Esophagus squamous epithelium (tissue), 4 donors: Measurements from ENCODE around the gene GALNT15.

ENCODE experiments used
- CTCF ChIP-seq, 6 experiments: fragments of 450-650 bp in 4 of 6; fragments of 200-600 bp in 2 of 6; sonication (generic) in 2 of 6; IDR thresholded peaks; one replicate each; pipeline ENCODE4 v1.5.1; 2016 to 2019; ENCODE audit warnings: antibody characterized with exemption in 6 of 6, mild to moderate bottlenecking in 4 of 6, moderate library complexity in 4 of 6
- POLR2A ChIP-seq, 4 donors: fragments of 450-650 bp; IDR thresholded peaks; one replicate each; pipeline ENCODE4 v1.6.1; 2017; ENCODE audit warnings: antibody characterized with exemption in 4 of 4, mild to moderate bottlenecking in 4 of 4, moderate library complexity in 3 of 4

GRCh38 chr3:16174389-16174788, at the start of gene GALNT15:
- no peak for TF ChIP-seq CTCF (IDR thresholded peaks at IDR 0.05)
- TF ChIP-seq POLR2A (IDR thresholded peaks at IDR 0.05) = peak in 1 of 4 donors; percentile 45
